Fibroblast of upper back skin (primary cell): ENCODE results near the gene ADM.

Experiments
- DNase-seq: peaks from one replicate; pipeline ENCODE4 v3.0.0-alpha.2; 2013

ADM gene

DNA sequence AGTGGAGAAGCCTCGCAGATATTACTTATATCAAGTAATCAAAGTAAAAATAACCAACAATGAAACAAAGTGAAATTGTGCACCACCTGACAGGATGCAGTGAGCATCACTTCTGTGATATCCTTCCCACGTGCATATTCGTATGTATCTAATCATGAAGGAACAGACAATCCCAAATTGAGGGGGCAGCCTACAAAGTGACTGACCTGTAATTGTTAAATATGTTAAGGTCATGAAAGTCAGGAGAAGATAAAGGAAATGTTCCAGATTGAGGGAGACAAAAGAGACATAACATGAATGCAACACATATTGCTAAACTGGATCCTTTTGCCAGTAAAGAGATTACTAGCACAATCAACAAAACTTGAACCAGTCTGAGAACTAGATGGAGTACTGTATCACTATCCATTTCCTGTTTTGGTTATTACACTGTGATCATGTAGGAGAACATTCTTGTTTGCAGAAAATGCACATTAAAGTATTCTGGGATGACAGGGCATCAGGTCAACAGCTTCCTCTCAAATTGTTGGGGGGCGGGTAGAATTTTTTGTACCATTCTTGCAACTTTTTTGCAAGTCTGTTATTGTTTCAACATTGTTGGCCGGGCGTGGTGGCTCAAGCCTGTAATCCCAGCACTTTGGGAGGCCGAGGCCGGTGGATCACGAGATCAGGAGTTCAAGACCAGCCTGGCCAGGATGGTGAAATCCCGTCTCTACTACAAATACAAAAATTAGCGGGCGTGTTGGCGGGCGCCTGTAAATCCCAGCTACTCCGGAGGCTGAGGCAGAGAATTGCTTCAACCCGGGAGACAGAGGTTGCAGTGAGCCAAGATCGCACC is 12.9 kb upstream of the ADM start:
- no peak for DNase-seq

DNA sequence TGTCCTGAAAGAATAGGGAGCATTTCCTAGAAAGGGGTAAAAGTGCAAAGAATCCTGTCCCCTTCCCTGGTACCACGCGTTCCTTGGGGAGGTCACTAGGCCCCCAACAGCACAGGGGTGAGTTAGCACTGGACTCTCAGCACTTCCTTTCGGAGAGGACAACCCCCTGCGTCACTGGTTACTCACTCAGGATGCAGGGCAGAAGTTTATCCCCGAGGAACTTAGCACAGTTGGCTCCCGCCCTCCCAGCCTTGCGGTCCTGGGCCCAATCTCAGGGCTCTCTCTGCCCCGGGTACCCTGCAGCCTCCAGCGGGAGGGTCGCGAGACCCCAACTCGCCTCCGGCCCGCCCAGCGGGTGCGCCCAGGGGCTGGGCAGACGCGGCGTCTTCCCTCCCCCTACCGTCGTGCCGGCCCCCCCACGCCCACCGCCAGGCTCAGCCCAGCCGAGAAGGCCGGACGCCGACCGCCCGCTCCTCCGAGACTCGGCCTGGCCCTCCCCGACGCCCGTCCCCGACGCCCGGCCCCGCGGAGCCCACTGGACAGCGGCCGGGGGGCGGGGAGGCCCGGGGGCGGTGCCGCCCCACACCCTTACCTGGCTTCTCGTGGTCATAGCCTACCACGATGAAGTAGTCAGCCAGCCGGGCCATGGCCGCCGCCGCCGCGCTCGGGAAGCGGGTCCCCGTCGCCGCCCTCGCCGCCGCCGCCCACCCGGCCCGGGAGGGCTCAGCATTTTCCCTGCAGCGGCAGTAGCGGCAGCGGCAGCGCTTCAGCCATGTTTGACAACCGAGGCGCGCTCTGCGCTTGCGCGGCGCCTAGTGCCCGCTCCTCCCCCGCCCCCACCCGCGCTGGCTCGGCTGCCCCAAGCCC is 11.2 kb upstream of the ADM start, which contains the start of gene SBF2:
SBF2 (minus strand) TSS at position 797 of the 867 bp plus-strand sequence; CDS start at position 647, 150 bp downstream.
- peak; percentile 85 for DNase-seq

DNA sequence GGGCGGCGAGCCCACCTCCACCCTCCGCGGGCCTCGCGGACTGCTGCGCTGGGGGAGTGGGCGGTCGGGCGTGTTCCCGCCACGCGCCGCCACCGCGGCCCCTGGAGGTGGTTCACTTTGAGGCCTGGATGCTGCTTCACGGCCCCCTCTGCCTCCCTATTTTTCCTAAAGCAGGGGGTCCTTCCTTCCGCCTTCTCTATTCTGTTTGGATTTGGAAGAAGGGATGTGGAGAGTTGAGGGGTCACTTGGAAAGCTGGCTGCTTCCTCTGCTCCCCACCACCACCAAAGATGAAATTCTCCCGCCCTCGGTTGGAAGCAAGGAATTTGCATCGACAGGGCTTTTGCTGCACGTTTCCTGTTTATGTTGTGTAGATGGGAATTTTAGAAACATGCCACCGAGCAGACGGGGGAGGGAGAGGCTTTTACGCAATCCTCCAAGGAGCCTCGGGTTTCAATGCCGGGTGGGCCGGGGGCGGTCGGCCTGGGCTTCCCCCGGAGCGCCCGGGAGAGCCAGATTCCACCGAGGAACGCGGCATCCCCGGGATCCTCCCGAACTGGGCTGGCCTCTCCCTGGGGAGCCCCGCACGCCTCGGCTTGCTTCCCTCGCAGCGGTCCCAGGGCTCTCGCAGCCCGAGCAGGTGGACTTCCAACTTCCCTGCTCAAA is 10.5 kb upstream of the ADM start:
- DNase-seq, result peak; percentile 76

GRCh38 chr11:10295064-10295901 is 9.6 kb upstream of the ADM start:
- DNase-seq, result no peak

DNA sequence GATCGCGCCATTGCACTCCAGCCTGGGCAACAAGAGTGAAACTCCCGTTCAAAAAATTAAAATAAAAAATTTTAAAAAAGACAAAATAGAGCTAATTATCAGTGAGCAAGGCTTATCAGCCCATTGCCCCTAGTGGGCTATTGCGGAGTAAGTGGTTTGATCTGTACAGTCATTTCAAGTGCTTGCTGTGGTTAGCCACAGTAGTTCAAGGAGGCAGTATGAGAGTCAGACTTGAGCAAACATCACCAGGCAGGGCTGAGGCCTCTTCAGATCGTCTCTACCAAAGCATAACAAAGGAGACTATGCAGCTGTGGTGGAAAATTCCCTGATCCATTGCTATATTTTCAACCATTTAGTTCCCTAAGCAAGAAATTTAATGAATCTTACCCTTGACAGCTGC is 6.5 kb upstream of the ADM start:
- peak; percentile 93 for DNase-seq

- peak; percentile 95 for DNase-seq
Measured at GRCh38 chr11:10301656-10302358, 3.1 kb upstream of the ADM start.

- DNase-seq, result no peak
Measured at GRCh38 chr11:10302359-10302743, 2.5 kb upstream of the ADM start.

GRCh38 chr11:10302744-10303557 is 1.9 kb upstream of the ADM start:
- peak; percentile 65 for DNase-seq

DNA sequence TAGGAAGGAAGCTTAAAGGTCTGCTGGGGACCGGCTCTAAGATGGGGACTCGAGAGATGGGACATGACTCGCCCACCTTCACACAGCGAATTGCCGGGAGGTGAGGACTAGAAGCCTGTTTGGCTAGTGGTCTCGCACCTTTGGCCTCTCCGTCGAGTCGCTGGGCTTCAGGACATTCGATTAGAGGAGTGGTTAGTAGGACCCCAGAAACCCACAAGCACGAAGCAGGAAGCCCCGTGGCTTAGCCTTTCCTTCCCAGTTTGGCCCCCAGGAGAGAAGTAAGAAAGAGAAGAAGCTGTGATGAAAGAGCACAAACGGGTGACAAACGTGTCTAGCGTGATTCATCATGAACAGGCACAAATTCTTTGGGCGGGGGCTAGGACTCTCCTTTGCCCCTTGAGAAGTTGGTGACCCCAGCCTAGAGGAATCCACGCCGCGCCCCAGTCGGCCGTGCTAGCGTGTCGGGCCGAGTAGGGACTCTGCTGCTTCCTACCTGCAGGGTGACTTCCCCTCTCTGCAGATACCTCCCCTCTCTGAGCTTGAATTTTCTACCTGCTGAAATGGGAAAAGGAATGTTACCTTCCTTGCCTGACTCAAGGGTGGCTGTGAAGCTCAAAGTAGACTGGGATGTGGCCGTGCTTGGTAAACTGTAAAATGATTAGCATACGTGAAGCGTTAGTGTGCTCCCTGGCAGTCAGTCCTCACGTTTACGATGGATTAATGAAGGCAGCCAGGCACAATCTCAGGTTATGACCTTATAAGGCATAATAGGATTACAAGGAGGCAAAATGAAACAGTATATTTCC is 1.1 kb upstream of the ADM start:
- DNase-seq, result peak; percentile 80

DNA sequence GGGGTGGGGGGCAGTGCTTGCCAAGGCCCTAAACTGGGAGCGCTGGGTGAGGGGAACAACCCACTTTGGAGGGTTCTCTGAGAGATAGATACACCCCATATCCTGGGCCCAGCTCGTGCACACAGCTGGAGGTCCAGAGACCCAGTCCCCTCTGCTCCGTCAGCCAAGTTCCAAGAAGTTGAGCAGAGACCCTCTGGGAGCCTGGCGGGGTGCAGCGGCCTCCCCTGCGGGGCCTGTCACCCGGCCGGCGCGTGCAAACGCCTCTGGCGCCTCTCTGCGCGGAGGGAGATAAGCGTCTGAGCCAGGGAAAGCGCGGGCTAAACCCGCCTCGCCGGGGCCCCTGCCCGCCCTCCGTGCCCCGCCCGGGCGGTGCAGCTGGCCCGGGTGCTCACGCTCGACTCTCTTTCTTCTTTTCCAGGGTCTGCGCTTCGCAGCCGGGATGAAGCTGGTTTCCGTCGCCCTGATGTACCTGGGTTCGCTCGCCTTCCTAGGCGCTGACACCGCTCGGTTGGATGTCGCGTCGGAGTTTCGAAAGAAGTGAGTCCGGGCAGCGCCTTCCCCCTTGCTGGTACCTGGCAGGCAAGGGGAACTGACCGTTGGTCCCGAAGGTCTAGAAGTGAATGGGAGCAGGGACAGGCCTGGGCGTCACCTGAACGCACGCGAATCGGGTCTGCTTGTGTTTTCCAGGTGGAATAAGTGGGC is 540 bp downstream of the ADM start:
- DNase-seq, result peak; percentile 27

GRCh38 chr11:10305964-10306918 is 1.4 kb downstream of the ADM start:
- DNase-seq, result peak; percentile 34

DNA sequence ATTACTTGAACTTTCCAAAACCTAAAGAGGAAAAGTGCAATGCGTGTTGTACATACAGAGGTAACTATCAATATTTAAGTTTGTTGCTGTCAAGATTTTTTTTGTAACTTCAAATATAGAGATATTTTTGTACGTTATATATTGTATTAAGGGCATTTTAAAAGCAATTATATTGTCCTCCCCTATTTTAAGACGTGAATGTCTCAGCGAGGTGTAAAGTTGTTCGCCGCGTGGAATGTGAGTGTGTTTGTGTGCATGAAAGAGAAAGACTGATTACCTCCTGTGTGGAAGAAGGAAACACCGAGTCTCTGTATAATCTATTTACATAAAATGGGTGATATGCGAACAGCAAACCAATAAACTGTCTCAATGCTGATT is 2.1 kb downstream of the ADM start:
- no peak for DNase-seq

DNA sequence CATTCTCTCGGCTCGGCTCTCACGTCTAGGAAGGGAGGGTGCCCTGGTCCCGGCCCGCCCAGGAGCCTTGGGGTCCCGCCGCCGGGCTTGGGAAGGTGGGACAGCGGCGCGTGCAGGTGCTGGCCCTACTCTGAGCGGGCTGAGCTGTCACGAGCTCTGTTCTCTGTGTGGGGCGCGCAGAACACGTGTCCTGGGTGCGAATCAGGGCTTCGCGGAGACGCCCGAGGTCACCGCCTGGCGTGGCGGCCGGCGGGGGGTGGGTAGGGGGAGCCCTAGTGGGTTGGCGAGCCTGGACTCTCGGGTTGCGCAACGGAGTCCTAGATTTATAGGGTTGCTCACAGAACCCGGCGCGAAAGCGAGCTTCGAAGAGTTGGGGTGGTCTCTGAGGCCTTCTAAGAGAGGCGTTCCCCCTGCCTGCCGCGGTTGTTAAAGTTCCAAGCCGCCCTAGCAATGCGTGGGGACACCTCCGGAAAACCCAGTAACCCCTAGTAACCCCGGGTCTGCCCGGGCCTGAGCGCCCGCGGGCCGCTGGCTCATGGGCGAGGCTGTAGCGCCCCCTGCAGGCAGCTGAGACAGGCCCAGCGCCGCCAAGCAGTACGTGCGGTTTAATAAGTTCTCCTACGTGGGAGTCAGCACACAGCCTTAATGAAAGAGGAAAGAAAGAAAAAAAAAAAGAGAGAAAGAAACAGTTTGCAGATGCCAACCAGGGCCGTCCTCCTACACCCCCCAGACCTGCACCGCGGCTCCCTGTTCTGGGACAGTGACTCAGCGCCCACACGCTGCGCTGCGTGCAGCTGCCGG is 2.7 kb downstream of the ADM start:
- DNase-seq, result peak; percentile 95

GRCh38 chr11:10308201-10308954 is 3.5 kb downstream of the ADM start:
- peak; percentile 24 for DNase-seq

DNA sequence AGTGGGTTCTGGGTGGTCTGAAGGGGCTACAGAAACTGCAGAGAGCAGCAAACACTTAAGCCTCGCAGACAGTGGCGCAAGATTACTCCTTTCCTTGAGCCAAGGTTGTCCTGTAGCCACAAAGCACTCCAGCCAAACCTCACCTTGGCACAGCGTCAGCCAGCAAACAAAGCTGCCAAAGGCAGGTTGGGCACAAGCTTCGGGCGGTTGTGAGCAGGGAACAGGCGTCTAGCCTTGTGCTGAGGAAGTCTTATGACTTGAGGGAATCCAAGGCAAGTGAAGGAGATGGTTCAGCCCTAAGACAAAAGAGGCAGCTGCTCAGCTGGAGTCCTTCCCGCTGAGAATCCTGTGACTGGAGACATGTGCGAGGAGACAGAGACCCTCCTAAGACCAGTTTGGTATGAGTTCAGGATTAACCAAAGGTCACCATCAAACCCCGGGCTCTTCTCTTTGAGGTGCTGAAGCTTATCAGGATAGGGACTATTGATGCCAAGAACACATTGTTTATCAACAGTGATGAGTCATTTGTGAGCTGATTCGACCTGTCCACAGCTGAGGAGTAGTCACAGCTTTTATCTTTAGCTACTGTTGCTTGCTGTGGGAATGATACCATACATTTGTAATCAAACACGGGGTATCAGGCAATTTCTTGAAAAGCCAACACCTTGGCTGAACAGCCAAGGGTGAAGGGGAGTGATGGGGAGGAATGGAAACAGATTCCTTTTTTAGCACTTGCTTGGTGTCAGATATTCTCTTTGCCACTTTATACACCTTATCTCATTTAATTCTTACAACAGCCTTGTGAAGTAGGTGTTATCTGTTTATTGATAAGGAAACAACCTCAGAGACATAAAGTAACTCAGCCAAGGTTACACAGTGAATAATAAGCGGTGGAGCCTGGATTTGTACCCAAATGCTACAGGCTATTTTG is 4.6 kb downstream of the ADM start:
- peak; percentile 75 for DNase-seq
